GM23338 (cell line): ENCODE measurements around the gene SPRY4. TPM values are rescaled to one million over a fixed set of nuclear protein-coding genes. Genes with fewer than 3 reads are reported as not detected.
A peak's percentile ranks its signal among the peaks of the same experiment; 100 is the strongest.

Experiments used
- ATAC-seq: fragments of 200-7000 bp; cut with Tn5 transposase; 3 replicates; pipeline ENCODE4 v1.9.1; 2020
- DNase-seq: peaks from one replicate; pipeline ENCODE4 v3.0.0-alpha.2; 2015; ENCODE audit warnings: low spot score
- H2AFZ ChIP-seq: fragments of 200-600 bp; sonication (generic); 2 replicates; pipeline ENCODE4 v1.8.0; 2016; ENCODE audit warnings: antibody characterized with exemption, mild to moderate bottlenecking, moderate library complexity
- H3F3A ChIP-seq: fragments of 200-600 bp; sonication (generic); replicated peaks from 2 replicates; pipeline ENCODE4 v1.8.0; 2017; ENCODE audit warnings: antibody characterized with exemption, mixed run types, low read depth
- H3K27ac ChIP-seq: fragments of 200-600 bp; sonication (generic); 2 replicates; pipeline ENCODE4 v1.6.1; 2016; ENCODE audit warnings: low read depth
- H3K27me3 ChIP-seq: fragments of 200-600 bp; sonication (generic); 2 replicates; pipeline ENCODE4 v1.8.0; 2016; ENCODE audit warnings: mild to moderate bottlenecking, mixed run types, moderate library complexity; ENCODE audit not compliant: insufficient read depth
- H3K36me3 ChIP-seq: fragments of 200-600 bp; sonication (generic); 2 replicates; pipeline ENCODE4 v1.8.0; 2016; ENCODE audit warnings: mild to moderate bottlenecking; ENCODE audit not compliant: insufficient read depth
- H3K4me1 ChIP-seq: fragments of 200-600 bp; sonication (generic); 2 replicates; pipeline ENCODE4 v1.8.0; 2016; ENCODE audit warnings: mild to moderate bottlenecking, moderate library complexity; ENCODE audit not compliant: insufficient read depth
- H3K4me2 ChIP-seq: fragments of 200-600 bp; sonication (generic); 2 replicates; pipeline ENCODE4 v1.7.1; 2017; ENCODE audit warnings: mixed run types
- H3K4me3 ChIP-seq: fragments of 200-600 bp; sonication (generic); 2 replicates; pipeline ENCODE4 v1.6.1; 2016; ENCODE audit warnings: mixed run types
- H3K79me2 ChIP-seq: fragments of 200-600 bp; sonication (generic); replicated peaks from 2 replicates; pipeline ENCODE4 v1.8.0; 2017; ENCODE audit warnings: mild to moderate bottlenecking; ENCODE audit not compliant: insufficient read depth
- H3K9me2 ChIP-seq: fragments of 200-600 bp; sonication (generic); 2 replicates; pipeline ENCODE4 v1.8.0; 2017; ENCODE audit not compliant: insufficient read depth
- H4K20me1 ChIP-seq: fragments of 200-600 bp; sonication (generic); replicated peaks from 2 replicates; pipeline ENCODE4 v1.8.0; 2017; ENCODE audit warnings: mild to moderate bottlenecking; ENCODE audit not compliant: insufficient read depth
- H3K27ac Mint-ChIP-seq: 2 replicates; pipeline ENCODE4 v1.8.0; 2020; ENCODE audit warnings: inconsistent platforms, mild to moderate bottlenecking, moderate library complexity, mixed read lengths
- H3K27me3 Mint-ChIP-seq: 3 replicates; pipeline ENCODE4 v1.8.0; 2022; ENCODE audit warnings: low read depth, mild to moderate bottlenecking, moderate library complexity, mixed read lengths, inconsistent platforms; ENCODE audit not compliant: insufficient read depth, poor library complexity
- H3K36me3 Mint-ChIP-seq: 3 replicates; pipeline ENCODE4 v1.8.0; 2021; ENCODE audit warnings: low read depth, mild to moderate bottlenecking, inconsistent platforms, moderate library complexity, mixed read lengths
- H3K4me1 Mint-ChIP-seq: 3 replicates; pipeline ENCODE4 v1.8.0; 2020; ENCODE audit warnings: mild to moderate bottlenecking, inconsistent platforms, mixed read lengths
- H3K4me3 Mint-ChIP-seq: 3 replicates; pipeline ENCODE4 v1.8.0; 2021; ENCODE audit warnings: moderate library complexity, mild to moderate bottlenecking, inconsistent platforms, mixed read lengths
- H3K9me3 Mint-ChIP-seq: 3 replicates; pipeline ENCODE4 v1.8.0; 2020; ENCODE audit warnings: moderate library complexity, mild to moderate bottlenecking, inconsistent platforms, mixed read lengths
- CREB1 ChIP-seq: fragments of 250-450 bp; sonication (Bioruptor Pico); IDR thresholded peaks from 2 replicates; pipeline ENCODE4 v1.5.0; 2020; ENCODE audit warnings: low read depth, mild to moderate bottlenecking, moderate library complexity
- CTCF ChIP-seq, 2 experiments: fragments of 200-600 bp in 1 of 2; sonication (generic) in 1 of 2; conservative IDR thresholded peaks; 2 replicates each; pipeline versions ENCODE4 v1.5.1 to v1.6.1; 2016 to 2017; ENCODE audit warnings: antibody characterized with exemption in 2 of 2, low read depth in 2 of 2, mild to moderate bottlenecking in 2 of 2, moderate library complexity in 1 of 2
- ETS1 ChIP-seq: IDR thresholded peaks from 2 replicates; pipeline ENCODE4 v1.6.1; 2016; ENCODE audit warnings: antibody characterized with exemption
- EZH2phosphoT487 ChIP-seq: fragments of 200-600 bp; sonication (generic); IDR thresholded peaks from one replicate; pipeline ENCODE4 v1.8.1; 2018; ENCODE audit warnings: antibody characterized with exemption; ENCODE audit not compliant: unreplicated experiment
- JUNB ChIP-seq: IDR thresholded peaks from one replicate; pipeline ENCODE4 v1.6.1; 2016; ENCODE audit warnings: antibody characterized with exemption; ENCODE audit not compliant: unreplicated experiment
- NANOG ChIP-seq: IDR thresholded peaks from 2 replicates; pipeline ENCODE4 v1.6.1; 2016; ENCODE audit warnings: antibody characterized with exemption, borderline replicate concordance
- ZNF114 ChIP-seq: fragments of 250-450 bp; sonication (Bioruptor Pico); IDR thresholded peaks from 2 replicates; pipeline ENCODE4 v1.5.0; 2020; ENCODE audit warnings: mild to moderate bottlenecking, moderate library complexity
- ZNF331 ChIP-seq: fragments of 250-450 bp; sonication (Bioruptor Pico); IDR thresholded peaks from 2 replicates; pipeline ENCODE4 v1.5.0; 2020; ENCODE audit warnings: low read depth, mild to moderate bottlenecking, moderate library complexity
- polyA plus RNA-seq: library from polyadenylated mRNA; unstranded; fragments of >200 nt; fragmentation: Nextera tagmentation; extraction: Ambion mirVana; gene quantifications from 2 replicates; pipeline ENCODE4 v1.2.1, GENCODE V29; 2016
- total RNA-seq: library from RNA; depleted of rRNA; stranded (reverse); fragments of >200 nt; shearing (Covaris generic); gene quantifications from 2 replicates; pipeline ENCODE4 v1.2.3, GENCODE V29; 2014

SPRY4 gene
- total and polyA plus RNA-seq, 2 experiments from 2014 or later = 70.6 to 240 TPM

DNA sequence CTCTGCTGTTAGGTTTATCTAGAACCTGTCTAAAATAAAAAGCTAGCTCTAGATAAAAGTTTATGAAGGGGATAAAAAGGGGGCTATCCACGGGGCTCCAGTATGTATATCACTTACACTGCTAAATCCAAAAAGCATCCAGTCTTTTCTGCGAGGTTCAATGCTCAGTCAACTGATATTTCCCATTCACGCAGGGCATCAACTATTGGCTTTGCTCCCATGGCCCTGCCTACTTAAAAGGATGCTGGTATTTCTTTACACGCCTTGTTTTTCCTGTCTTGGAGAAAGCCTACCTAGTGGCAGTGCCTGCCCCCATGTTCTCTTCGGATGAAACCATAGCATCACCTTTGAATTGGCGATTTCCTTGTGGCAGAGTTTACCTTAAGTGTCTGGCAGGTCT lies 8.1 kb downstream of the SPRY4 start:
- peak overlapping the region; percentile 57; the same call in 1 of the 2 replicates for H3K27ac ChIP-seq
- ATAC-seq (no peak), DNase-seq (no peak)
- peaks cover 94% of the 10 kb centered on the region for H3K4me1 ChIP-seq
- no peaks in the 10 kb centered on the region for H3K27me3 ChIP-seq
- H3K4me2 ChIP-seq = peak overlapping the region; percentile 100
- peaks cover 71% of the 10 kb centered on the region for H3K36me3 ChIP-seq
- H2AFZ ChIP-seq = no peak overlapping the region
- Mint-ChIP-seq H3K4me1 (peaks cover 93% of the 10 kb centered on the region), H3K27ac (peak overlapping the region; percentile 47; the same call in 1 of the 2 replicates), H3K36me3 (peaks cover 97% of the 10 kb centered on the region), H3K27me3 (peaks cover 12% of the 10 kb centered on the region), H3K4me3 (peak overlapping the region; percentile 100), H3K9me3 (no peaks in the 10 kb centered on the region)
- peak overlapping the region; percentile 98 for H3K4me3 ChIP-seq
- no peak for TF ChIP-seq ZNF331
- TF ChIP-seq NANOG = no peak
- no peak for TF ChIP-seq ZNF114 (CRISPR knock-in tag)
- peaks cover 100% of the 10 kb centered on the region for H3K79me2 ChIP-seq
- H3F3A ChIP-seq = peaks cover 78% of the 10 kb centered on the region
- H3K9me2 ChIP-seq = no peaks in the 10 kb centered on the region
- H4K20me1 ChIP-seq = peaks cover 98% of the 10 kb centered on the region

- Mint-ChIP-seq H3K4me1 (peaks cover 93% of the 10 kb centered on the region), H3K27ac (no peak overlapping the region)
- H4K20me1 ChIP-seq = peaks cover 98% of the 10 kb centered on the region
Observed at GRCh38 chr5:142316051-142316450, 8.8 kb downstream of the SPRY4 start.

More at GRCh38 chr5:142316051-142316450, 8.8 kb downstream of the SPRY4 start:
- Histone ChIP-seq H3K9me2 (no peaks in the 10 kb centered on the region), H3K36me3 (peaks cover 71% of the 10 kb centered on the region), H3K79me2 (peaks cover 100% of the 10 kb centered on the region), H3F3A (peaks cover 78% of the 10 kb centered on the region), H3K27ac (peak overlapping the region; percentile 57), H3K4me3 (peak overlapping the region; percentile 98; the same call in 1 of the 2 replicates), H3K4me2 (peak overlapping the region; percentile 100), H2AFZ (no peak overlapping the region), H3K27me3 (no peaks in the 10 kb centered on the region), H3K4me1 (peaks cover 94% of the 10 kb centered on the region)
- Mint-ChIP-seq H3K36me3 (peaks cover 97% of the 10 kb centered on the region), H3K4me3 (peak overlapping the region; percentile 44), H3K27me3 (peaks cover 14% of the 10 kb centered on the region), H3K9me3 (no peaks in the 10 kb centered on the region)
- DNase-seq (no peak), ATAC-seq (no peak)
- no peak for TF ChIP-seq NANOG
- no peak for TF ChIP-seq EZH2phosphoT487
- TF ChIP-seq ZNF114 (CRISPR knock-in tag) = no peak
- TF ChIP-seq ETS1 = no peak
- TF ChIP-seq JUNB = no peak
- TF ChIP-seq ZNF331 = no peak
- no peak for TF ChIP-seq CREB1 (CRISPR knock-in tag)
- TF ChIP-seq CTCF (conservative IDR thresholded peaks at IDR 0.05; ENCODE audit: low read depth in 2 of 2) = no peak
